ENCODE data around the gene SLC22A23.

DNA sequence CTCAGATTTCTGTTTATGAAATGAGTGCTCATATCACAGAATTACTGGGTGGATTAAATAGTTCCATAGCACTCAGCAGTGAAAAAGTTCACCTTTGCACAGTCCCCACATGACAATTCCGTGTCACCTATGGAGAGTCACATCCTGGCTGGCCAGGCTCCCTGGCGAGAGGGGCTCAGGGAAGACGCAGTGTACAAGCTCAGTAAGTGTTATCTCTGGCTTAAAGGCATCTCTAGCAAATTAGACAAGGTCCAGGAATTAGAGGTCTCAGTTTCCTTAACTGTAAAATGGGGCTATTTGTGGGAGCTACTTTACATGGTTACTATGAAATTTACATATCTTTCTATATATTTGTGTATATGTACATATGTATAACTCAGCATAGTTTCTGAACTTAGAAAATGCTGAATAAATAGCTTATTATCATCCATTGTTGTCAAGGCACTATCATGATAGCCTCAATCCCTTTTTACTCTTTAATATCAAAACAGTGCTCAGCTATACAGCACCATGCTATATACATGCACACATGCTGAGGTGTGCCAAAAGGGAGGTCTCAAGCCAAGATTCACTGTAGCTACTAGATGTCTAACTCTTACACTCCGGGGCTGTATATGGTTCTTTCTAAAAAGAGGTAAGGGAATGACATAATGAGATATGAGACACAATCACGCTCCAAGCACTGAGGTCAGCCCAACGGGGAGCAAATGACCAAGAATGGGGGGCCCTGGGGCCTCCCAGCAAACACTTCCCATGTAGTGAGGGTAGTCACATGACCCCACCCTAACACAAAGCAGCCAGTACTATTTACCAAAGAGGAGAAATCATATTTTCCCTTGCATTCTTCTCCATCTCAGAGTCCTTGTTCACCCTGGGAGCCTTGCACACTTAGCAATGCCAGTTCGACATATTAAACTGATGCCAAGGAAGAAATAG, 59.4 kb downstream of the SLC22A23 start:
- TF ChIP-seq, protein P1, sequence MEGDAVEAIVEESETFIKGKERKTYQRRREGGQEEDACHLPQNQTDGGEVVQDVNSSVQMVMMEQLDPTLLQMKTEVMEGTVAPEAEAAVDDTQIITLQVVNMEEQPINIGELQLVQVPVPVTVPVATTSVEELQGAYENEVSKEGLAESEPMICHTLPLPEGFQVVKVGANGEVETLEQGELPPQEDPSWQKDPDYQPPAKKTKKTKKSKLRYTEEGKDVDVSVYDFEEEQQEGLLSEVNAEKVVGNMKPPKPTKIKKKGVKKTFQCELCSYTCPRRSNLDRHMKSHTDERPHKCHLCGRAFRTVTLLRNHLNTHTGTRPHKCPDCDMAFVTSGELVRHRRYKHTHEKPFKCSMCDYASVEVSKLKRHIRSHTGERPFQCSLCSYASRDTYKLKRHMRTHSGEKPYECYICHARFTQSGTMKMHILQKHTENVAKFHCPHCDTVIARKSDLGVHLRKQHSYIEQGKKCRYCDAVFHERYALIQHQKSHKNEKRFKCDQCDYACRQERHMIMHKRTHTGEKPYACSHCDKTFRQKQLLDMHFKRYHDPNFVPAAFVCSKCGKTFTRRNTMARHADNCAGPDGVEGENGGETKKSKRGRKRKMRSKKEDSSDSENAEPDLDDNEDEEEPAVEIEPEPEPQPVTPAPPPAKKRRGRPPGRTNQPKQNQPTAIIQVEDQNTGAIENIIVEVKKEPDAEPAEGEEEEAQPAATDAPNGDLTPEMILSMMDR (IDR thresholded peaks at IDR 0.05): no peak
- TF ChIP-seq POLR2A (IDR thresholded peaks at IDR 0.05): no peak

Data from adrenal gland (tissue), 5 donors.